ENCODE measurements around the gene TPK1.

Gene TPK1

GRCh38 chr7:144713850-144714249 is 122.0 kb downstream of the TPK1 start:
- no peak for DNase-seq

- DNase-seq, result no peak
Measured at GRCh38 chr7:144710791-144711190, 125.1 kb downstream of the TPK1 start.

GRCh38 chr7:144709066-144709465 is 126.8 kb downstream of the TPK1 start:
- no peak for DNase-seq

GRCh38 chr7:144691240-144691639 is 144.6 kb downstream of the TPK1 start:
- DNase-seq, result no peak

GRCh38 chr7:144682581-144683280 is 153.1 kb downstream of the TPK1 start:
- DNase-seq, result no peak

GRCh38 chr7:144676492-144676891 is 159.4 kb downstream of the TPK1 start:
- DNase-seq, result no peak

- DNase-seq, result no peak
Measured at GRCh38 chr7:144674550-144674949, 161.3 kb downstream of the TPK1 start.

GRCh38 chr7:144672869-144673268 is 163.0 kb downstream of the TPK1 start:
- no peak for DNase-seq

GRCh38 chr7:144671429-144671828 is 164.4 kb downstream of the TPK1 start:
- DNase-seq, result no peak

- DNase-seq, result no peak
Measured at GRCh38 chr7:144670218-144670617, 165.6 kb downstream of the TPK1 start.

GRCh38 chr7:144668503-144668902 is 167.3 kb downstream of the TPK1 start:
- DNase-seq, result no peak

GRCh38 chr7:144665689-144666381 is 170.0 kb downstream of the TPK1 start:
- no peak for DNase-seq

GRCh38 chr7:144659211-144659610 is 176.6 kb downstream of the TPK1 start:
- DNase-seq, result no peak

GRCh38 chr7:144656965-144657517 is 178.8 kb downstream of the TPK1 start:
- DNase-seq, result no peak

- no peak for DNase-seq
Measured at GRCh38 chr7:144653449-144653848, 182.4 kb downstream of the TPK1 start.

- DNase-seq, result no peak
Measured at GRCh38 chr7:144650439-144650838, 185.4 kb downstream of the TPK1 start.

- no peak for DNase-seq
Measured at GRCh38 chr7:144649120-144649519, 186.7 kb downstream of the TPK1 start.

GRCh38 chr7:144641389-144642044 is 194.3 kb downstream of the TPK1 start:
- DNase-seq, result no peak

- DNase-seq, result no peak
Measured at GRCh38 chr7:144632724-144633123, 203.1 kb downstream of the TPK1 start.

GRCh38 chr7:144629598-144629997 is 206.3 kb downstream of the TPK1 start:
- DNase-seq, result no peak

- DNase-seq, result no peak
Measured at GRCh38 chr7:144629011-144629410, 206.8 kb downstream of the TPK1 start.

GRCh38 chr7:144628176-144628575 is 207.7 kb downstream of the TPK1 start:
- DNase-seq, result no peak

- no peak for DNase-seq
Measured at GRCh38 chr7:144622745-144623144, 213.1 kb downstream of the TPK1 start.

GRCh38 chr7:144606261-144606660 is 229.6 kb downstream of the TPK1 start:
- DNase-seq, result no peak
